Stimulated activated CD4-positive, alpha-beta T cell treated with anti-CD3 and anti-CD28 coated beads, TNF-alpha, amount 100 ng/mL, for 24 hours (primary cell): Measurements from ENCODE around the gene VWC2.

Experiments used
- DNase-seq, 3 experiments: peaks; one replicate each; pipeline ENCODE4 v3.0.0-alpha.2; 2020; ENCODE audit warnings: low read depth in 3 of 3

VWC2 gene

DNA sequence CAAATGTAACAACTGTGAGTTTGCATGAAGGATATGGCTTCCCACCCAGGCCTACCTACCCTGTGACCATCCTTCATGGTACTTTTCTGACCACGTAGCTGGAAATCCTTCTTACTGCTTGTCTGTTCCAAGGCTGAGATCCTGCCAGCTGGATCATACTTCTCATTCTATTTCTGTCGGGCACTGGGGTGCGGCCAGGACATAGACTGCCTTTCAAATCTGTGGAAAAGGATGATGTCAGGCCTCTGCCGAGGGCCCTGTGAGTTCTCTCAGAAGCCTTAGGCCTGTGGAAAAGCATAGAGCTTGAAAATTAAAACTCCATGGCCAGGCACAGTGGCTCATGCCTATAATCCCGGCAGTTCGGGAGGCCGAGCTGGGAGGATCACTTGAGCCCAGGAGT is 10.0 kb downstream of the VWC2 start:
- DNase-seq: no peak

DNA sequence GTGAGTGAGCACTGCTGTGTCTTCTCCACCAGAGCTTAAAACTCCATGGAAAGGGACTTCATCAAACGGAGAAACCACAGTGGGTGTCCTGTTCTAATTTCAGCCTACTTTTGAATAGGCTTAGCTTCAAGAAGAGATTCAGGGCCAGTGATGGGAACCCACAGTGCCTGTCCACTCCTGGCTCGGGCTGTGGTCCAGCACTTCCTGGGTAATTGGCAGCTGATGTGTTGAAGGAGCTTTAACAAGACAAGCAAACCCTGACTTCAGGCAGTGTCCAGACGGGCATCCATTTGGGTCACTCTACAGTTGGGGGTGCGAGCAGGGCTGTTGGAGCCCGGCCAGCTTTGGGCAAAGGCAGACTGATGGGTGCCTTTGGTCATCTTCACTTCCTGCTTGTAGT is 14.5 kb downstream of the VWC2 start:
- DNase-seq: no peak

DNA sequence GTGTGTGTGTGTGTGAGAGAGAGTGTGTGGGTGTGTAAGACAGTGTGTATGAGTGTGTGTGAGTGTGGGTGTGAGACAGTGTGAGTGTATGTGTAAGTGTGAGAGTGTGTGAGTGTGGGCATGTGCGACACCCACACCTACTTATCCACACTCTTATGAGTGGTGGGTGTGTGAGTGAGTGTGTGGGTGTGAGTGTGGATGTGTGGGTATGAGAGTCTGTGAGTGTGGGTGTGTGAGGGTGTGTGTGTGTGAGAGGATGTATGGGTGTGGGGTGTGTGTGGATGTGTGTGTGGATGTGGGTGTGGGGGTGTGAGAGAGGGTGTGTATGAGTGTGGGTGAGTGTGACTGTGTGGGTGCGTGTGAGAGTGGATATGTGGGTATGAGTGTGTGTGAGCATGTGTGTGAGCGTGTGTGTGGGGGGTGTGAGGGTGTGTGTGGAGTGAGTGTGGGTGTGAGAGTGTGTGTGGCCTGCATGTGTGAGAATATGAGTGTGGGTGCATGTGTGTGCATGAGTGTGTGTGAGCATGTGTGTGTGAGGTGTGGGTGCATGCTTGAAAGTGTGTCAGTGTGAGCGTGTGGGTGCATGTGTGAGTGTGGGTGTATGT is 15.1 kb downstream of the VWC2 start:
- no peak for DNase-seq

DNA sequence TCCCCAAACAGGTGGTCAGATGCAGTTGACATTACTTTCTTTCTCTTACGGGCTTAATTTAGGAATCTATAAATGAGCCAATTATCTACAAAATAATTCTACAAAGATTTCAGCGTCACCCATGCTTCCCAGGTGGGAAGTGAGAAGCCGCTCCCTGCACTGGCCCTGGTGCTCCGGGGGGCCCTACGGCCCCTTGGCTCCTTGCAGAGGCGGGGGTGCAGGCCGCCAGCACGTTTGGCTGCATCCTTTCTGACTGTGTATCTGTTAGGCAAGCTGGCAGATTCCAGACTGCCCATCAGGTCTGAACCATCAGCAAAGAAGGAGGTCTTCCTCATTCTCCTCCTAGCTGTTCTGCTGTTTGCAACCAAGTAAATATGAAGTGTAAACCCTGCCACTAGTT is 16.3 kb downstream of the VWC2 start:
- no peak for DNase-seq

DNA sequence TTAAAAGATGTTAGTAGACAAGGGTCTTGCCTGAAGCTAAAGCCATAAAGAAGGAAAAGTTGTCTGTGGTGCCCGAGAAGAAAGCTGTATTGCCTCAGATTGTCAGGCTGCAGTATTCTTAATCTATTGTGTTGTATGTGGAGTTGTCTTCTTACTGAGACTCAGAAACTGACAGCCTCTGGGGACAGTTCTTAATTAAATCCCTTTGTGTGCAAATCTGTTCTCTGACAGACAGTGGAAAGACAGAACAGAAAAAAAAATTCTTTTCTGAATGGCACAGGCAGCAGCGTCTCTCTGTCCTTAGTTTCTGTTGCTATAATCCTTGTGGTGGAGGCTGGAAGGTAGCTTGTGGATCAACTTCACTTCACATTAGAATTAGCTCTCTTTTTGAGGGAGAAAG is 16.8 kb downstream of the VWC2 start:
- DNase-seq: no peak

DNA sequence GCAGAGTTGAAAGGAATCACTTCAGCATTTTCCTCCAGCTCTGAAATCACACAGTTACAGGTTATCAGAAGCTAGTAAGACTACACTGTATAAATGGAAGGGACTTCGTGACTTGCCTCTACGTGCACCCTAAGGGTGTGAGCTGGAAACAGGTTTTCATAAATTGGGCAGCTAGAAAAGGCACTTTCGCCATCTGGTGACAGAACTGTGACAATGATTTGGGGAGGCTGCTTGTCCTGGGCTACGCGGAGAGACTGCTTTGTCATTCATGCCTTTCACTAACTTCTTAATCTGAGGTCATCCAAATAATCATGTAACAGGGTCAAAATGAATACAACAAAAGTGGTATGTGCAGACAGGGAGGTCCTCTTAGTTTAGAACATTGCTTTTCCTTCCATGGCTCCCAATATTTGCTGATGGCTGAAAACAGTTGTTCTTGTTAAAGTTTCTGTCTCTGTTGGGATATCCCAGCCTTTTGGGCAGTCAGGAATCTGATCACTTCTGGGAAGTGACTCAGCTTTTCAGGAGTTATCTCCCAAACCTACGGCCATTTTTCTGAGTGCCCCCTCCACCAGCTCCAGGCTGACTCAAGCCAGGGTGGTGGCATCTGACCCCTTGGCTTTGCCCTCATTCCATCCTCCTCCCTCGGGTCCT is 17.8 kb downstream of the VWC2 start:
- no peak for DNase-seq

DNA sequence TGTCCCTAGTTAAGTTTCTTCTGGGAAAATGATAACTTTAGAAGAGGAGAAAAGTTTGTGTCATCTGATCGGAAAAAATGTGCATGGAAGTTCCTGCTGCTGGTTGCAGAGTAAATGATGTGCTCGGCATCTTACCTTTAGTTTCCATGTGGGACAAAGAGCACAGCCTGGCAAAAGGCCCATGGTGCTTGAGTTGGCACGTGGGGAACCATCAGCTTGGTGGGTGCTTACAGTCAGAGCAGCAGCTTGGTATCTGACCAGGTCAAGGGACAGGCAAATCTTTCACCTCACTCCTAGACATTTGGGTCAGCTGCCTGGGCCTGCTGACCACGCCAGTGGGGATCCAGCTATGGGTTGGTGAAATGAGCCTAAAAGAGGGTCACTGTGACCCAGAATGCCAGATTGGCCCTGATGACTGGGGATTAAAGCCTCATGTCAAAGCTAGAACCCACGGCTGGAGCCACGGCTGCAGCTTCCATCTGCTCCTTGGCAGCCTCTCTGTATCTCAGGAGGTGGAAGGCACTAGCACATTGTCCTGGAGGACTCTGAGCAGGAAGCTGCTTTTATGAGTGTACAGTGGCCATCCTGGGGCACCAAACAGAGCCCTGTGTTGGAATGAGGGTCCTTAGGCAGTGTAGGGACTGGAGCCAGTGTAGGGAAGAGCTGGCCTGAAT is 24.7 kb downstream of the VWC2 start:
- DNase-seq: no peak

DNA sequence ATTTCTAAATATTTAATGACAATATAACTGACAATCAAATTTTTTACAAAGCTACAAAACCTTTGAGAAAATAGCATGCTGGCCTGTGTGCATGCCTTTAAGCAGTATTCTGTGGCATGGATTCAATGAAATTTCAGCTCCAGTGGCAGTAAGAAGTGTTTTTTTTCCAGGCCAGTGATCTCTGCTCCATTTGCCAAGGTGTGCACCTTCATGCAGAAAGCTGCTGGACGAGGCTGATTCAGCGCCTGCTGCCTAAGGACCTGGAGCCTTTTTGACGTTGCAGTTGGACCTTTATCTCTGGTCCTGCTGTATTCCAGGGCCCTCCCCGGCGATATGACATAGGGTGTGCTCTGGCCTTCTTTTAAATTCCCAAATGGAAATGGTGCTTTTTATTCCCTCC is 26.6 kb downstream of the VWC2 start:
- DNase-seq: no peak

DNA sequence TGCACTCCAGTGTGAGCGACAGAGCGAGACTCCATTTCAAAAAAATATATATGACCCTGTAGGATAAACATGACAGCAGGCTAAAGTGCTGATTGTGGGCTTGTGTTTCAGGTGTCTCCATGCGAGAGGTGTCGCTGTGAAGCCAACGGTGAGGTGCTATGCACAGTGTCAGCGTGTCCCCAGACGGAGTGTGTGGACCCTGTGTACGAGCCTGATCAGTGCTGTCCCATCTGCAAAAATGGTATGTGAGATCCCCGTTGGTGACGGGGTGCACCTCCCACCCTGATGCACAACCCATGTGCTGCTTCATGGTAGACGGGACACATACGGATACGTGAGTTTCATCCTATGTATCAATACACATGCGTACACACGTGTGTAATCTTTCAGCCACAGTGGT is 29.2 kb downstream of the VWC2 start:
- no peak for DNase-seq

DNA sequence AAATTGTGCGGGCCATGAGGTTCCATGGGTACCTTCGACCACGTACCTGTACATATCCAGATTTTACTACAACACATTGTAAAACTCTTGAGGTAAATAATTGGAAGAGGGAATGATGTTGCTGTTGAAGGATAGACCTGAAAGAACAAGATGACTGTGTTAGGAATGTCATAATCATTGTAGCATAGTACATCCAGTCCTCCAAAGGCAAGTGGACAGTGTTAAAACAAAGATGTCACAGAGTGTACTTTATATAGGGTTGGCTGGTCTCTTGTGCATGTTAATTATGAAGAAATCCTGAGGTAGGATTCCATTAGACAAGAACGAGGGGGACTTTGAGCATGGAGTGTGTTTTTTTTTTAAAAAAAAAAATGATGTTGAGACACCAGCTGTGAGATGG is 30.4 kb downstream of the VWC2 start:
- DNase-seq: no peak

DNA sequence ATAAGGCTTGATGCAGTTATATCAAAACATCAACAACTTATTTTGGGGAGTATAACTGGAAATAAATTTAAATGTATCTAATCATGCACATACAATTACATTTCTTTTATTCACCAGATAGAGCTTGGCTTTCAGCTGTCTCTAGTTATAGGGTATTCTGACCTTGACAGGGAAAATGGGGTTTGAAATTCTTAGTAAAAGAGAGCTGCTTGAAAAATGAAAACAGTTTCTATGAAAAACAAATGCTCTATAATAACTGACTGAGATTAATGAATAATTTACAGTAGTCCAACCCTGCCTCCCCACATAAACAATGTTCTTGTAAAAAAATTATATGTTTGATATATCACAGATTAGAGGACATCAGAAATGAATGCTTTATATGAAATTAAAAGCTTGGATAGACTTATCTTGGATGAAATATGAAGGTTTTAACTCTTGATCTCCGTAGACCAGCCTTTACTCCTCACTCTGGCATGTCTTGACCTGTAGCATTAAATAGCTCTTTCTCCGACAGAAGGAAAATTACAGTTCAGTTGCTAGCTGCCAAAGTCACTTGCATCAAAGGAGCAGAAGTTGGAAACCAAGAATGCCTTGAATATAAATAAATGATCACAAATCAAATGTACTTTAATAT is 32.1 kb downstream of the VWC2 start:
- no peak for DNase-seq

DNA sequence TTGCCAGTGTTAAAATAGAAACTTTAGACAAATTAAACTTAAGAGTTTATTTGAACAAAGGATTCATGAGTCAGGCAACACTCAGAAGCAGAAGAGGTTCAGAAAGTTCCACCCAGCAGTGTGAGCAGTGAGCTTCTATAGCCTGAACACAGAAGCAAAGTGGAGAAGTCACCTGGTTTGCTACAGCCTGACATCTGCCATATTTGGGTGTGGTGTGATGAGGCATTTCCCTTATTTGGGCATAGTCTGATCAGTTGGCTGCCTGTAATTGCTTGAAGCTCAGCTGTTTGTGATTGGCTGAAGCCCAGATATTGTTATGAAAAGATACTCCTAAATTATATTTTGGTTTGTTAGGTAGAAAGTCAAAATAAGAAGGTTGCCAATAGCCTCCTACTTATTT is 39.1 kb downstream of the VWC2 start:
- DNase-seq: no peak

DNA sequence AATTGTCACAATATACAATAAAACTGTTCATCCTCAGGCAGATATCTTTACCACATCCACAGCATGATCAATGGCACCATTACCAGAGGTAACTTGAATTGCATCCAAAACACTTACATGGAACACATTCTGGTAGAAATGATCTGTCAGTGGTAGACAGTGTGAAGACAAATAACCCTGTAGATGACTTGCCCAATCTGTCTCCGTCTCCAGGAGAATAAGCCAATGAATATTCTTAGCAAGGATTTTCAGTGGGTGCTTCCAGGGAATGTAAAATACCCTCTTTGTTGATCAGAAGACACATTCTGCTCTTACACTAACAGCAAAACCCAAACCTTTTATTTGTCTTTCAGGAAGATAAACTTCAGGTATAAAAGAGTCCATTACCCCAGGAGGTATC is 43.8 kb downstream of the VWC2 start:
- DNase-seq: no peak

DNA sequence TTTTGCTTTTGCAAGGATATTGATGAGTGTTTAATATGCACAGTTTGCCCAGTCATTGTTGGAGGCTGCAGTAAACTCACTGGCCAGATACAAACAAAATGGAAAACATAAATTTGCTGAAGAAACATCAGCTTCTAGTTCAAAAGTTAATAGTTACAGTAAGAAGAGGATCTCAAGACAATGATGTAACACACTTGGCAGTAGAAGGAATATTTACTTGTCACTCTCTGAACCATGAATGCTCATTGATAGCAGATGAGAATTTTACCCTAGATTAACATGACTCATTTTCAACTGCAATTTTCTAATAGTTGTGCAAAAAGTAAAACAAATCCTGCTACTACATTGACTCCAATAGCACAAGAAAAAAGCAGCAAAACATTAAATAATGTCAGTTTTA is 47.7 kb downstream of the VWC2 start:
- DNase-seq: no peak

DNA sequence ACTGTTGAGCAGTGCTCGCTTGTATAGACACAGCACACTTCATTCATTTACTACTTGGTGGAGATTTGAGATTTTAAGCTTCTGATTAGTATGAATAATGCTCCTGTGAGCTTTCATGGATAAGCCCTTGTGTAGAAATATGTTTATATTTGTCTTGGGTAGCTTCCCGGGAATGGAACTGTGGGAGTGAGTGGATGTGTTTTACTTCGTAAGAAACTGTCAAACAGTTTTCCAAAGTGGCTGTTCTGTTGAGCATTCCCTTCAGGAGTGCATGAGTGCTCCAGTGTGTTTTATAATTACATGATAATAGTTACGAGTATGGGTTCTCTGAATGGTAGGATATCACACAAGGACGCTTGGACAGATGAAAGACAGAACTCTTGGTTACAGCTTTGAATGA is 49.4 kb downstream of the VWC2 start:
- no peak for DNase-seq

DNA sequence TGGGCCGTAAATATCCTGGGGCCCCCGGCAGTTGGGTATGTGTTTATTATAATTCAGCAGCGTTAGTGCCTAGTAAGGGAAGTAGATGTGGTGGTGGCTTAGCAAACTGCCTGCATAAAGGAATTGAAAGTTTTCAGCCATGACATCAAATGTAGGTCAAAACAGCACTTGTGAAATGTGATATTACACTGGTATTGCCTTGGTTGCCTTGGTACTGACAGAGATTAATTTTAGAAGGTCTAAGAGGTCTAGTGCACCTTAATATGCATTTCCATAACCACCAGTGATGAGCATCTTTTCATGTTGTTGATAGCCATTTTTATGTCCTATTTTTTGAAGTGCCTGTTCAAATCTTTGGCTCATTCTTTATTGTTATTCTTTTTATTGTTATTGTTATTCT is 50.1 kb downstream of the VWC2 start:
- DNase-seq: no peak

DNA sequence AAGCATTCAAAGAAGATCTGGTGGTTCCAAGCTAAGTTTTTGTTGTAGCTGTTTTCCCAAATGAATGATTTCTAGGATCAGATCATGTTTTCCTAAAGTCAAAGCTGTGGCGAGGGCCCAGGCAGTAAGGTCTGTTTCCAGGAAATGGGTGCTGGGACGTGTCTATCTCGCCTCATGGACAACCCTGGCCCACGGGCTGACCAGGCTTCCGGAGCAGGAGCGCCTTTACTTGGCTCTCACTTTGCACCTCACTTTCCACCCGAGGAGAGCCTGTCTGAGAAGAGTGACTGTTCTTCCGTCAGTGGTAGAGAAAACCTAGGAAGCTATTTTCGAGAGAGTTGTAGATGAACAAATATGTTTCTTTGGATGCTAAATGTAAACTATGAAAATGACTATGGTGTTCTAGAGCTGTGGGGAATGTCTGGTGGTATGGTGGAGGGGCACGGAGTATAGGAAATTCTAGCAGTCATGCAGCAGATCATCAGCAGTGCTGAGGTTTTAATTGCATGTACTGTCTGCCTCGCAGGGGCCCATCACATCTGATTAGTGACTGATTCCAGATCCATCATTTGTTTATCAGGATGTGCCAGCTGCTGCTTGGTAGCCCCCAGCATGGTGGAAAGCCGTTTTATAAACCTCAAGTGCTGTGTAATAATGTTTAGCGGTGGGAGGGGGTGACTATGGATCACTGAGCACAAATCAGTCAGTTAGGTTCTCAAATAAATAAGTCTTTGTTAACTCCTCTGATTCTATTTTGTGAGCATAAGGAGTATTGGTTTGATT is 66.6 kb downstream of the VWC2 start:
- no peak for DNase-seq

DNA sequence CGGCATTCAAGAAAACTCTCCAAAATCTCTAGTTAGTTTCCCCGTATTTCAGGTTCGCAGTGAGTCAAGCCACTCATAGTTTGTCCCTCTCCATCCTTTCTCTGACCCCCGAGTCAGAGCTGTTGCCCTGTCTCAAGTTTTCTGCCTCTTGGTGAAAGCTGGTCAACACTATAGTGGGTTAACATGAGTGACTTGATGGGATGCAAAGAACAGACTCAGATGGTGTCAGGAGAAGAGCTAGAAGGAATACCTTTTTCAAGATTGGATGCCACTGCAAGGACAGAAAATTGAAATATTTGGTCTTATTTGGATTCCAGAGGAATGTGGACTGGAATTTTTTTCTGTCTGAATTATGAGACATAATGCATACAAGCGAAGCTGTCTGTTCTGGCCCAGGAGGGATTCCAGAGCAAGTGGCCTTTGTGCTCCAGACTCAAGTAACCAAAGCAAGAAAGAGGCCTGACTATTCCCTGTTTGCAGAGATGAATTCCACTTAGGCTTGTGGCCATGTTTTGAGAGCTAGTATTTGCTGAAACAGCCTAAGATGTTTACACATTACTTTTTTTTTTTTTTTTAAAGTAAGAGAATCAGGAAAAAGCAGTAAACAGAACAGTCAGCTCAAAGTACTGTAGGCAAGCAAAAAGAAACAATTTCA is 67.4 kb downstream of the VWC2 start:
- DNase-seq: no peak

DNA sequence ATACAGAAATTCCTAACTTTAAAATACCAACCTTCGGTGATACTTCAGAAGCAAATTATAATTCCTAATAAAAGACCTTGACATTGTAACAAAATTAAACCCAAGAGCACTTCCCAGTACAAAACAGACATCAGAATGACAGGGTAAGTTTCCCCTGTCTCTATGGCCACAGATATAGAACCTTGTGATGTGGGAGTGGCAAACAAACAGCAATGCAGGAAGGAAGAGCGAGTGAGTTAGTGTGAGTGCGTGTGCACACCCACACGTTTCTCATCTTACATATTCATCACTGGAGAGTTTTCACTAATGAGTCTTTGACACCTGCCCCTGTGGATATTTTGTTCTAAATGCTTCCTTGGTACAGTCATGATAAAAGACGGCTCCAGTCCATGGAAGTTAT is 72.2 kb downstream of the VWC2 start:
- no peak for DNase-seq

DNA sequence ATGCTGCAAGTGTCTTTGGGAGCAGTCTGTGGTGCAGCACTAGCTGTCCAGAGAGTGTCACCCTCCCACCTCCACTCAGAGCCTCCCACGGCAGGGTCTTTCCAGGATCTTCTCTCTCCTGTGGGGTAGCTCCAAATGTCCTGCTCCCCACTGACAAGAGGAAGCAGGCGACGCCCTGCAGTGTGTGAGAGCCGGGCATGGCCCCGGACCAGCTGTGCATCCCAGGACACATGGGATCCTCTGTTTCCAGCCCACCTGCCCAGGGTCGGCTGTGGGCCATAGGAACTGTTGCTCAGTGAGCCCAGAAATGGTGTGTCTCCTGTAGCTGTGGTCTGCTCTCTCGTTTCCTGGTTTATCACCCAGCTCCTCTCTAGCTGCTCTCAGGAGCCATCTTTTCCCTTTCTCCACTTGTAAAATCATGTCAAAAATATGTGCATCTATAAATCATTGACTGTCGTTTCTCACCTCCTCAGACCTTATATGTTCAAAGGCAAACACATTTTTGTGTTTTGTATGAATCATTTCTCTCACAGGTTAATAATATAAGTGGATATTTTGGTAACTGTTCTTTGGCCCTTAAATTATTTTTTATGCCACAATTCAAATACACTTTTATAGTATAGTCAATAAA is 74.9 kb downstream of the VWC2 start:
- DNase-seq: no peak

DNA sequence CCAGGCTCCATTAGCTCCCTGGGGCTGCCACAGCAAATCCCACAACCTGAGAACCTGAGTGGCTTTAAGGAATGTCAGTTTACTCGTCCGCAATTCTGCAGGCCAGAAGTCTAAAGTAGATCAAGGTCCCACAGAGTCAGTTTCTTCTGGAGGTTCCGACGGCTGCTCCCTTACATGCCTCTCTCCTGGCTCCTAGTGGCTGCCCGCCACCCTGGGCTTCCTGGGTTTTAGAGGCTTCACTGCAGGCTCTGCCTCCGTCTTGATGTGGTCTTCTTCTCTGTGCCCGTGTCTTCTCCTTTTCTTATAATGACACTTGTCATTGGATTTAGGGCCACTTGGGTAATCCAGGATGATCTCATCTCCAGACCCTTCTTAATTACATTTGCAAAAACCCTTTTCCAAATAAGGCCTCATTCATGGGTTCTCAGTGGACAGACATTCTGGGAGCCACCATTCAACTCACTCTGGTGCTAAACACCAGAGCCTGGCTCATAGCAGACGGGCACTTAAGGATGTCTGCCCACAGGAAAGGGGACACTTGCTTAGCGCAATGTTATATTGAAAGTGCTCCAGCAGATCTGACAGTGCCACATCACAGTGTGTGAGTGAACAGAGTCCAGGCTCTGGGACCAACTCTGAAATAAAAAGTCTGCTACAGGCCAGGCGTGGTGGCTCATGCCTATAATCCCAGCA is 77.6 kb downstream of the VWC2 start:
- DNase-seq: no peak
